ENCODE results near the gene UBE2D2. TPM values are rescaled to one million over a fixed set of nuclear protein-coding genes. Genes with fewer than 3 reads are reported as not detected.
"Not testable (repeated sequence)": the region's sequence is repeated elsewhere in the genome, so short reads cannot be mapped to it uniquely, and the experiment has no call there.

The UBE2D2 gene
- total RNA-seq, 1 donor from 2014 or later, result 214 TPM

- H3K27me3 Mint-ChIP-seq (ENCODE audit: unreplicated experiment), result peaks cover 2% of the 10 kb centered on the region
- H3K27ac Mint-ChIP-seq (ENCODE audit: unreplicated experiment), result no peak overlapping the region
- H3K4me3 Mint-ChIP-seq (ENCODE audit: unreplicated experiment), result no peak overlapping the region
- no peak for DNase-seq (ENCODE audit: low spot score)
- H3K9me3 Mint-ChIP-seq (ENCODE audit: unreplicated experiment), result no peaks in the 10 kb centered on the region
- H3K4me1 Mint-ChIP-seq (ENCODE audit: unreplicated experiment), result no peaks in the 10 kb centered on the region
- no peaks in the 10 kb centered on the region for H3K36me3 Mint-ChIP-seq (ENCODE audit: low read depth, unreplicated experiment)
- no peak for TF ChIP-seq CTCF (IDR thresholded peaks at IDR 0.05; ENCODE audit: unreplicated experiment)
Observed at GRCh38 chr5:139524940-139525585, 36.1 kb upstream of the UBE2D2 start.

GRCh38 chr5:139525586-139526308, 35.4 kb upstream of the UBE2D2 start:
- H3K27me3 Mint-ChIP-seq (ENCODE audit: unreplicated experiment); H3K9me3 Mint-ChIP-seq (ENCODE audit: unreplicated experiment); H3K36me3 Mint-ChIP-seq (ENCODE audit: low read depth, unreplicated experiment); H3K4me1 Mint-ChIP-seq (ENCODE audit: unreplicated experiment); H3K27ac Mint-ChIP-seq (ENCODE audit: unreplicated experiment); H3K4me3 Mint-ChIP-seq (ENCODE audit: unreplicated experiment); DNase-seq (ENCODE audit: low spot score): not testable (repeated sequence)

GRCh38 chr5:139526309-139527089, 34.6 kb upstream of the UBE2D2 start:
- H3K4me1 Mint-ChIP-seq (ENCODE audit: unreplicated experiment); DNase-seq (ENCODE audit: low spot score); H3K9me3 Mint-ChIP-seq (ENCODE audit: unreplicated experiment); H3K4me3 Mint-ChIP-seq (ENCODE audit: unreplicated experiment); H3K27ac Mint-ChIP-seq (ENCODE audit: unreplicated experiment); H3K36me3 Mint-ChIP-seq (ENCODE audit: low read depth, unreplicated experiment); H3K27me3 Mint-ChIP-seq (ENCODE audit: unreplicated experiment): not testable (repeated sequence)

DNA sequence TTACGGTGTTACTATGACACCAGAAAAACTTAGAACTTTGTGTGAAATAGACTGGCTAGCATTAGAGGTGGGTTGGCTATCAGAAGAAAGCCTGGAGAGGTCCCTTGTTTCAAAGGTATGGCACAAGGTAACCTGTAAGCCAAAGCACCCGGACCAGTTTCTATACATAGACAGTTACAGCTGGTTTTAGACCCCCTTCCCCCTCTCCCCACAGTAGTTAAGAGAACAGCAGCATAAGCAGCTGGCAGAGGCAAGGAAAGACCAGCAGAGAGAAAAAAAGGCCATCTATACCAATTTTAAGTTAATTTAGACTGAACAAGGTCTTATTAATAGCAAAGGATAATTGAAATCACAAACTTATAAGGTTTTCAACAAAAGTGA, 34.1 kb upstream of the UBE2D2 start:
- H3K4me3 Mint-ChIP-seq (ENCODE audit: unreplicated experiment), result not testable (repeated sequence)

DNA sequence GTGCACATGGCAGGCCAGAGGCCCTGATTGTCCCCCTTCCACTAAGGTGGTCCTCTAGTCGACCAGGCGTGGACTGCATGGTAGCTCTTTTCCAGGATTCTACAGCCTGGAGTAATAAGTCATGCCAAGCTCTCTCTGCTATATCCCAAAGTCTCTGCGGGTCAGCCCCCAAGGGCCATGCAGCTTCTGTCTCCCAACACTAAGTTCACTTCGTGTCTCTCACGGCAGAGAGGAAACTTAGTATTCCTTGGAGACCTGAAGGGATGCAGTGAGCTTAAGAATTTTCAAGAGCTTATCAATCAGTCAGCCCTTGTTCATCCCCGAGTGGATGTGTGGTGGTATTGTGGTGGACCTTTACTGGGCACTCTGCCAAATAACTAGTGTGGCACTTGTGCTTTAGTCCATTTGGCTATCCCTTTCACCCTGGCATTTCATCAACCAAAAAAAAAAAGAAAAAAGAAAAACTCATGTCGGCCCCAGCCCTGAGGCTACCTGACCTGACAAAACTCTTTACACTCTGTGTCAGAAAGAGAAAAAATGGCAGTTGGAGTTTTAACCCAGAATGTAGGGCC, 33.2 kb upstream of the UBE2D2 start:
- H3K4me1 Mint-ChIP-seq (ENCODE audit: unreplicated experiment); H3K4me3 Mint-ChIP-seq (ENCODE audit: unreplicated experiment); H3K27me3 Mint-ChIP-seq (ENCODE audit: unreplicated experiment); H3K36me3 Mint-ChIP-seq (ENCODE audit: low read depth, unreplicated experiment); H3K27ac Mint-ChIP-seq (ENCODE audit: unreplicated experiment); DNase-seq (ENCODE audit: low spot score); H3K9me3 Mint-ChIP-seq (ENCODE audit: unreplicated experiment): not testable (repeated sequence)

More for the DNA sequence above, 34.1 kb upstream of the UBE2D2 start:
- H3K36me3 Mint-ChIP-seq (ENCODE audit: low read depth, unreplicated experiment); H3K27me3 Mint-ChIP-seq (ENCODE audit: unreplicated experiment); H3K27ac Mint-ChIP-seq (ENCODE audit: unreplicated experiment); DNase-seq (ENCODE audit: low spot score); H3K4me1 Mint-ChIP-seq (ENCODE audit: unreplicated experiment); H3K9me3 Mint-ChIP-seq (ENCODE audit: unreplicated experiment): not testable (repeated sequence)

DNA sequence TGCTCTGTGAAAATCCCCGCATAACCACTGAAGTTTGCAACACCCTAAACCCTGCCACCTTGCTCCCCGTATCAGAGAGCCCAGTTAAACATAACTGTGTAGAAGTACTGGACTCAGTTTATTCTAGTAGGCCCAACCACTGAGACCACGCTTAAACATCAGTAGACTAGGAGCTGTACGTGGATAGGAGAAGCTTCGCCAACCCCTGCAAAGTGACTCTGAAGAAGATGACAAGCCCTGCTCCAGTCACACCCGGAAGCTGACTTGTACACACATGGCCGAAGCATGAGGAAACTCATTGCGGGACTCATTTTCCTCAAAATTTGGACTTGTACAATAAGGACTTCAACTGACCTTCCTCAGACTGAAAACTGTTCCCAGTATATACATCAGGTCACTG, 32.4 kb upstream of the UBE2D2 start:
- DNase-seq (ENCODE audit: low spot score); H3K36me3 Mint-ChIP-seq (ENCODE audit: low read depth, unreplicated experiment); H3K27me3 Mint-ChIP-seq (ENCODE audit: unreplicated experiment); H3K4me1 Mint-ChIP-seq (ENCODE audit: unreplicated experiment); H3K9me3 Mint-ChIP-seq (ENCODE audit: unreplicated experiment); H3K27ac Mint-ChIP-seq (ENCODE audit: unreplicated experiment); H3K4me3 Mint-ChIP-seq (ENCODE audit: unreplicated experiment): not testable (repeated sequence)

- not testable (repeated sequence) for H3K4me1 Mint-ChIP-seq (ENCODE audit: unreplicated experiment); H3K9me3 Mint-ChIP-seq (ENCODE audit: unreplicated experiment); H3K4me3 Mint-ChIP-seq (ENCODE audit: unreplicated experiment); DNase-seq (ENCODE audit: low spot score); H3K27ac Mint-ChIP-seq (ENCODE audit: unreplicated experiment); H3K36me3 Mint-ChIP-seq (ENCODE audit: low read depth, unreplicated experiment); H3K27me3 Mint-ChIP-seq (ENCODE audit: unreplicated experiment)
Observed at GRCh38 chr5:139530079-139530478, 31.1 kb upstream of the UBE2D2 start.

All from endothelial cell (in vitro differentiated cells).